HG02970 (cell line): ENCODE data around the gene NMNAT2.
"Not testable (repeated sequence)": the region's sequence is repeated elsewhere in the genome, so short reads cannot be mapped to it uniquely, and the experiment has no call there.

Source experiments
- ATAC-seq: cut with Tn5 transposase; IDR thresholded peaks from one replicate; pipeline ENCODE4 v1.9.1; 2021; ENCODE audit warnings: mild to moderate bottlenecking, moderate library complexity, moderate number of reproducible peaks; ENCODE audit not compliant: unreplicated experiment, low FRiP score

Gene NMNAT2

DNA sequence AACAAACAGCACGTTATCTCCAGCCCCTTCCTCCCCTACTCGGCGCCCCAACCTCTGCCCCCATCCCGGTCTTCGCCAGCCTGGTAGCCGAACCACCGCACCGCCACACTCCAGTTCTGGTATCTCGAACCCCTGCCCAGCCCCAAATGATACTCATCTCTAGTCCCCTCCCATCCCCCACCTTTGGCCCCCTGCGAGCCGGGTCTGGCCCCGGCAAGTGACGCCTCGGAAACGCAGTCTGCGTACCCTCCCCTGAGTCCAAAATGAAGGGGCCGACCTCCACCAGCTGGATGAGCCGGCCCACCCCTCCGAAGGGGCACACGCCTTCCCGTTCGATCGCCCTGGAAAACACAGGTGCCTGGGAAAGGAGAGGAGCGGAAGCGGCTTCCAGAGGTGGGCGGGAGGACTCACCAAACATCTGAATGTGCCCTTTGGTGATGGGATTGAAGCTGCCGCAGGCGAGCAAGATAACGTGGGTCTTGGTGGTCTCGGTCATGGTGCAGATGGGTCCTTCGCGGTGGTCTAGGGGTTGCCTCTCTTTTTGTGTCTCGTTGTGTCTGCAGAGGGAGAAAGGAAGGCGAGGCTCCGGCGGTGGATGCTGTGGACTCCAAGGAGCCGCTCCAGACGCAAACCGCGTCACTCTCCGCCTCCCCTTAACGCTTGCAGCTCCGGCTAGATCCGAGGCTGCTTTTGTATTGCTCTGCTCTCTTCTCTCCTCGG, at the start of gene NMNAT2:
Gene NMNAT2, minus strand, starts transcription at position 609 of the 720 bp plus-strand sequence. Its CDS starts 113 bp downstream, at position 496.
- ATAC-seq = no peak

DNA sequence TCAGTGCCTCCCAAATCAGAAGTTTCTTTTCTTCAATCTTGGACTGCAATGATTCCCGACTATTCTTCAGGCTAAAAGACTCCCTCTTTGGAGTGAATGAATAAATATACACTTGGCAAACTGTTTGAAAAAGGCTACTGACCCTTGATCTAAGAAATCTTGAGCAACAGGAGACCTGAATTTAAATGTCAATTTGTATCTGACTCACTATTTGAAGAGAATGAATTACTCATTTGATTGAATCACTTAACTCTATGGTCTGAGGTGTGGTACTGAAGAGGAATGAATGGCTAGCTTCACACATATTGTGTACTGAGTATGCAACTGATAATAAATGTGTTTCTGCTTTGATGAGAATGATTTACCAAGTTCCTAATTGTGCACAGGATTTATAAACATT, 49.5 kb upstream of the NMNAT2 start:
- no peak for ATAC-seq

GRCh38 chr1:183466781-183467180, 48.6 kb upstream of the NMNAT2 start:
- ATAC-seq = no peak

- no peak for ATAC-seq
Observed at GRCh38 chr1:183463566-183463965, 45.4 kb upstream of the NMNAT2 start.

DNA sequence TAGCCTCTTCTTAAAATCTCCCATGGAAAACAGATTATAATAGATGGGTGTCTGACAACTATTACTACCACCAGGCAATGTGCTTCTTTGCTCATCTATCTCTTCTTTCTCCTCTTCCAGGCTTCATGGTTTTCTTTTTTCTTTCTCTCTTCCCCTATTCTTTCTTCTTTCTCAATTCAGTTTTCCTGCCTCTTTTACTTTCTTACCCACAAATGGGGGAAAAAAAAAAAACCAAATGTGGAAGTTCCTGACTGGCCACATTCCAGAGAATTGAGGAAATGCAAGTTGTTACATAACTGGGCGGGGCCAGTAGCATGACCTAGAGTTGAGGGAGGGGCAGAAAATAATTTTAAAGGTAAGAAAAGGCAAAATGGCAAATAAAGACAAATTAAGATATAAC, 43.2 kb upstream of the NMNAT2 start:
- ATAC-seq = no peak

DNA sequence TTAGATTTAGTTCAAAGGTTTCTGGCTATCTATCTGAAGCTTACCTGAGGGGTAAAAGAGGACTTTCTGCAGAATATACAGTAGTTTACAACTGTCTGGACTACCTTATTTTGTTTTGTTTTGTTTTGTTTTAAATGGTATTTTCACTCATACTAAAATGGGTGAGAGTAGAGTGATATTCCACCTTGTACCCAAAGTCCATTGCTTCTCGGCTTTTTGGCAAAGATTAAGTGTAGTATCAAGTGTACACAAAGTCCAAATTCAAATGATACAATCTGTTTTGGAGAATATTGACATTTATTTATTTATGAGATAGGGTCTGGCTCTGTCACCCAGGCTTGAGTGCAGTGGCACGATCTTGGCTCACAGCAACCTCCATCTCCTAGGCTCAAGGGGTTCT, 42.4 kb upstream of the NMNAT2 start:
- ATAC-seq = no peak

DNA sequence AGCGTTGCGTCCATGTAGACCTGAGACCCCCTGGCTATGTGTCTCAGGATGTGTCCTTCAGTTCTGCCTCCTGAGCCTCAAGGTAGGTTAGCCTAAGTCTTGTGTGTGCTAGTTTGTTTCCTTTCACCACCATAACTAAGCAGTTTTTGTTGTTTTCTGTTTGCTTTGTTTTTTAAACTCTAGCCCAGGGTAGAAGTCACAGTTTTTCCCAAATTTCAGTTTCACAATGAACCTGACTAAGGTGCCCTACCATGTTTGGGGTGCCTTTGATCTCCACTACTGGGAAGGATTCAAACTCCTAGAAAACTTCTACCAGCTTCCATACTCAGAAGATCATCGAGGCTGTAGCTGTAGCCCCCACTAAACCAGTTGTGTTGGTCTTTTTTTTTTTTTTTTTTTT, 39.3 kb upstream of the NMNAT2 start:
- no peak for ATAC-seq

DNA sequence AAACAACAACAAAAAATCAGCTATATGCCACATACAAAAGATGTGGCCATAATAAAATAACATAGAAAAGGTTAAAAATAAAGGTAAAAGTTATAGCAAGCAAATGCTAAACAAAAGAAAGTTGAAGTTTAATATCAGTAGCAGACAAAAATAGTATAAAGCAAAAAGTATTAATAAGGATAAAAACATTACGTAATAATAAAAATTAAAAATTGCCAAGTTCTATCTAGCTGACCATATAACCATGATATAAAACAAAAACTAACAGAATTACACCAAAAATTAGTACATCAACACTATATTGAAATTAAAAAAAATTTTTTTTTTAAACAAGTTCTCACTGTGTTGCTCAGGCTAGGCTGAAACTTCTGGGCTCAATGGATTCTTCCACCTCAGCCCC, 38.6 kb upstream of the NMNAT2 start:
- no peak for ATAC-seq

- no peak for ATAC-seq
Observed at GRCh38 chr1:183454377-183454776, 36.2 kb upstream of the NMNAT2 start.

DNA sequence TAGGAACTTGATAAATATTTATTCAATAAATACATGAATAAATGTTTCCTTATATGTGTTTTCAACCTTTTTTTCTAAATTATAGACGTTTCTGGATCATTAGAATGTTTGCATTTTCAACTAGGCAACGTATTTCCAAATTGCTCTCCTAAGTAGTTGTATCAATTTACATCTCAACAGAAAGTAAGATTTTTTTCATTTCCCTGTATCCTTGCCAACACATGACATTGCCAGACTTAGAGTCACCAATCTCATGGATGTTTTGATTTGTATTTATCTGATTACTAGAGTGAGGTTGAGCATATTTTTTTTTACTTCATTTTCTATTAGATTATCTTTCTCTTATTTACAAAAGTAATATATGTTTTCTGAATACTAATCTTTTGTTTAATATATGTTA, 31.9 kb upstream of the NMNAT2 start:
- ATAC-seq = no peak

DNA sequence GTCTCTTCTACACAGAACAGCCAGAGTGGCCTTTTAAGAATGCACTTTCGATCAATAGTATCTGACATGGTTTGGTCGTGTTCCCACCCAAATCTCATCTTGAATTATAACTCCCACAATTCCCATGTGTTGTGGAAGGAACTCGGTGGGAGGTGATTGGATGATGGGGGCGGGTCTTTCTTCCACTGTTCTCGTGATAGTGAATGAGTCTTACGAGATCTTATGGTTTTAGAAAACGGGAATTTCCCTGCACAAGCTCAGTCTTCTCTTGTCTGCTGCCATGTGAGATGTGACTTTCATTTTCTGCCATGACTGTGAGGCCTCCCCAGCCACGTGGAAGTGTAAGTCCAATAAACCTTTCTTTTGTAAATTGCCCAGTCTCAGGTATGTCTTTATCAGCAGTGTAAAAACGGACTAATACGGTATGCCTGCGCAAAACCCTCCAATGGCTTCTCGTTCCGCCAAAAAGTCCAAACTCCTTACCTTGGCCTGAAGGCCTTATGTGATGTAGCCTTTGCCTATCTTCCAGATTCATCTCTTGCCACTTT, 31.1 kb upstream of the NMNAT2 start:
- ATAC-seq = no peak

DNA sequence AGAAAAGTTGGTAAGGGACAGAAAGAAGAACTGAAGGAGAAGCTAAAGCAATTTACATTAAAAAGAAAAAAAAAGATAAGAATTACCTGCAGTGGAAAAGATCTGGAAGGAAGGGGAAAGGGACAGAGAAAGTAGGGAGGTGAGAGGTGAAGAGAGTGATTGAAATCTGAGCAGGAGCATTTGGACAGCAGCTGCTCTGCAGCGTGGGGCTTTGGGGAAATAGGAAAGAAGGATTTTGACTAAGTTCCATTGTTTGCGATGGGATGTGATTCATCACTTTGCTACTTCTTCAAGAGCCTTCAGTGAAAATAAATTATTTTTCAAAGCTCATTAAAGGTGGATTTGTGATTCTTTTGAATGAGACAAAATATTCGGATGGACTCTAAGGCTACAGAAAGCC, 26.1 kb upstream of the NMNAT2 start:
- no peak for ATAC-seq

DNA sequence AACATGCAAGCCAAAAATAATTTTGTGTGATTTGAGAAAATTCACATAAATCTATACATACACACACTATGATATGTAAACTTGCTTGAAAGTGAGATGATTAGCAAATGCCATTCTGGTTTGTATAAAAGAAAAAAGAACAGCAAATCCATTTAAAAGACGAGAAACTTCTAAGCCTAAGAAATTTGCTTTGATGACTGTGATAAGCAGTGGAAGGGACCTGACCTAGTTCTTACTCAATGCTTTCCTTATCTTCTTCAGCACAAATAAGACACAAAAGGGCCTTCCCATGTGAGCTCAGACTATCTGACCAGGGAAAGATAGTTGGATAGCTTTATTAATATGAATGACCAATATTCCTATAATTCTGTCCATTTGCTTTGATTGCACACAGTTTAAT, 25.3 kb upstream of the NMNAT2 start:
- ATAC-seq = no peak

DNA sequence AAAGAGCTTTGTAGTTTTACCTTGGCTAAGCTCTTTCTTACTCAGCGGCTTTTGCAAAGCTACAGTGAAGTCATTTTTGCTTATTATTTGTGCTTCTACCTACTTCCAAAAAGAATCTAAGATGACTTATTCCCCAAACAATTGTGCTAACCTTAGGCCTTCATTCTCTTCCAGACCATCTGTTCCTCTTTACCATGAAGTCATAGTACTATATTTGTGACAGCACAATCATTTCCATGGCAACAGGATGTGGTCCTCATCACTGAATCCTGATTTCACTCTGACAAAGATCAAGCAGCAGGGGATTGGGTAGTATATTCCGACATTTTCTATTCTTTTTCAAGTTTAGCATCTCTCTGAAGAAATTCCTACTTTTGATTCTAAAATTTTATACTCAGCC, 24.8 kb upstream of the NMNAT2 start:
- no peak for ATAC-seq

DNA sequence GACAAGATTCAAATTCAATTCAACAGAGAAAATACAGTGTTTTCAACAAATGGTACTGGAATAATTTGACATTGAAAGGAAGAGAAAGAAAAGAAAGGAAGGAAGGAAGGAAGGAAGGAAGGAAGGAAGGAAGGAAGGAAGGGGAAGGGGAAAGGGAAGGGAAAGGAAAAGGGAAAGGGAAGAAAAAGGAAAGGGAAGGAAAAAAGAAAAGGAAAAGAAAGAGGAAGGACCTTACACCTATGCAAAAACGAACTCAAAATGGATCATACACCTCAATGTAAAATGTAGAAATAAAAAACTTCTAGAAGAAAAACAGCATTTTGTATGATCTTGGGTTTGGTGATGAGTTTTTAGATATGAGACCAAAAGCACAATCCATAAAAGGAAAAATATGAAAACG, 19.9 kb upstream of the NMNAT2 start:
- no peak for ATAC-seq

- no peak for ATAC-seq
Observed at GRCh38 chr1:183435497-183435896, 17.3 kb upstream of the NMNAT2 start.

DNA sequence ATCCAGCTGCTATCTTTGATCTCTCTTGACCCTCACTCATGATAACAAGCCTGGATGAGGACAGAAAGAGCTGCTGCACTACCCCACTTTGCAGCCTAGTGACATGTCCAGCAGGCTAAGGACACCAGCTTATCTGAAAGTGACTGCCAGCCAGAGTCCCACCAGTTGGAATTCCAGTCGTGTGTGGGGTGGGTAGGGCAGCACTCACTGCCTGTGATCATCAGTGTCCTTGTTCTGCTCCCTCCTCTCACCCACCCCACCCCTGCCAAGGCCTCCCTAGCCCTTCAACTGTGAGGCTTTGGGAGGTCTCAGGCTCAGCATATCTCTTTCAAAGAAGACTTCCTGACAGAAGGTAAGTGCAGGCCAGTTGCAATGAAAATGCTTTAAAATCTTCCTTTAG, 15.5 kb upstream of the NMNAT2 start:
- no peak for ATAC-seq

DNA sequence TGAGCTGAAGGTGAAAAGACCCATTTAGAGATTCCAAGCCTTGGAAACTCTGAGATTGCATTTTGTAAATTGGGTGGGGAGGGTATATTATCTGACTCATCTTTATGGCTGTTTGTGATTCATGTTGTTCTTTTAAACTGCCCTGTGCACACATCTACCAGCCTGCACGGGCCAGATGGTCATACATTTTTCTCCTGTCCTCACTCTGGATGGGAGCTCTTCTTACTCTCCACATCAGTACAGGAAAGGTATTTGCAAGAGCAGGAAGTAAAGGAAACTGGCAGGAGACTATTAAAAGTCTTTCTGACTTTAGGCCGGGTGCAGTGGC, 14.3 kb upstream of the NMNAT2 start:
- ATAC-seq = no peak

GRCh38 chr1:183431840-183432547, 13.8 kb upstream of the NMNAT2 start:
- no peak for ATAC-seq

DNA sequence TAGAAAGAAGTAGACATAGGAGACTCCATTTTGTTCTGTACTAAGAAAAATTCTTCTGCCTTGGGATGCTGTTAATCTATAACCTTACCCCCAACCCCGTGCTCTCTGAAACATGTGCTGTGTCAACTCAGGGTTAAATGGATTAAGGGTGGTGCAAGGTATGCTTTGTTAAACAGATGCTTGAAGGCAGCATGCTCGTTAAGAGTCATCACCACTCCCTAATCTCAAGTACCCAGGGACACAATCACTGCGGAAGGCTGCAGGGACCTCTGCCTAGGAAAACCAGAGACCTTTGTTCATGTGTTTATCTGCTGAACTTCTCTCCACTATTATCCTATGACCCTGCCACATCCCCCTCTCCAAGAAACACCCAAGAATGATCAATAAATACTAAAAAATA, 9.4 kb upstream of the NMNAT2 start:
- not testable (repeated sequence) for ATAC-seq

DNA sequence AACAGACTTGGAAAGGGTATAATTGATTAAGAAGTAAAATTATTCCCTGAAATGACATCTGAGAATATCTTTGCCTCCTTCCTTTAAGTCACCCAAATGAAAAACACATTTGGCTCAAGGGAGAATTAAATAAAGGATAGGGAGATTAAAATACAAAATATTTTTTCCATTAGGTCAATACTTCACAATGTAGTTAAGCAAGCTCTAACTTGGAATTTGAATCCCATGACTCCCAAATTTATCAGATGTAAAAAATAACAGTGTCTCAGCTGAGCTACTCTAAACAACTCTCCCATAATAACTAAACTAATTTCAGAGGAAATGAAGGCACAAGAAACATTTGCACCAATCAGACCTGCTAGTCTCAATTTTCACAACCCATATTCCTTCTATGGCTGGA, 6.5 kb upstream of the NMNAT2 start:
- no peak for ATAC-seq

GRCh38 chr1:183423541-183423940, 5.4 kb upstream of the NMNAT2 start:
- no peak for ATAC-seq
